HTR-8/SVneo (cell line): ENCODE data around the gene CA5A.
"Not testable (repeated sequence)": the region's sequence is repeated elsewhere in the genome, so short reads cannot be mapped to it uniquely, and the experiment has no call there.

Source experiments
- DNase-seq: peaks from one replicate; pipeline ENCODE4 v3.0.0; 2011; ENCODE audit warnings: low spot score, mixed read lengths; ENCODE audit not compliant: insufficient read length
- FAIRE-seq: peaks from 2 replicates; lab custom pipeline; 2011; peaks lifted over from hg19 to GRCh38; lab: Jason Lieb, UNC

CA5A gene

GRCh38 chr16:87950765-87951551 lies 14.6 kb upstream of the CA5A start, which contains the start of gene BANP:
TSS of gene BANP (plus strand) at chr16:87951434. CDS start at chr16:87975116, 23,682 bp downstream.
- peak; percentile 100 for DNase-seq
- peak; percentile 92 for FAIRE-seq

- no peak for FAIRE-seq
- DNase-seq, result no peak
These were observed 12.9 kb upstream of the CA5A start for GRCh38 chr16:87949071-87949744.

GRCh38 chr16:87948735-87949070 lies 12.4 kb upstream of the CA5A start:
- FAIRE-seq (no peak), DNase-seq (no peak)

- FAIRE-seq (no peak), DNase-seq (no peak)
These were observed 11.8 kb upstream of the CA5A start for GRCh38 chr16:87948119-87948545.

- FAIRE-seq (no peak), DNase-seq (no peak)
These were observed 11.2 kb upstream of the CA5A start for GRCh38 chr16:87947356-87948118.

GRCh38 chr16:87946596-87947347 lies 10.4 kb upstream of the CA5A start:
- FAIRE-seq (no peak), DNase-seq (no peak)

GRCh38 chr16:87945351-87946042 lies 9.2 kb upstream of the CA5A start:
- DNase-seq (no peak), FAIRE-seq (no peak)

- FAIRE-seq, result no peak
- DNase-seq, result no peak
These were observed 6.4 kb upstream of the CA5A start for GRCh38 chr16:87942680-87943079.

GRCh38 chr16:87939562-87940423 lies 3.5 kb upstream of the CA5A start:
- FAIRE-seq (no peak), DNase-seq (no peak)

GRCh38 chr16:87938412-87938949 lies 2.2 kb upstream of the CA5A start:
- FAIRE-seq (no peak), DNase-seq (no peak)

- not testable (repeated sequence) for DNase-seq, FAIRE-seq
These were observed 858 bp upstream of the CA5A start for GRCh38 chr16:87937231-87937542.

GRCh38 chr16:87936016-87936374 lies 334 bp downstream of the CA5A start:
- not testable (repeated sequence) for FAIRE-seq, DNase-seq

GRCh38 chr16:87934752-87935425 lies 1.4 kb downstream of the CA5A start:
- DNase-seq, FAIRE-seq: not testable (repeated sequence)

GRCh38 chr16:87933140-87933495 lies 3.2 kb downstream of the CA5A start:
- DNase-seq (no peak), FAIRE-seq (no peak)

GRCh38 chr16:87932475-87933139 lies 3.7 kb downstream of the CA5A start:
- DNase-seq, result not testable (repeated sequence)
- peak; percentile 55 for FAIRE-seq

- no peak for FAIRE-seq
- DNase-seq, result no peak
These were observed 4.8 kb downstream of the CA5A start for GRCh38 chr16:87931504-87931903.

GRCh38 chr16:87930456-87930855 lies 5.9 kb downstream of the CA5A start:
- DNase-seq (peak; percentile 42), FAIRE-seq (no peak)

GRCh38 chr16:87929986-87930385 lies 6.3 kb downstream of the CA5A start:
- DNase-seq (no peak), FAIRE-seq (no peak)
